HEK293 (cell line): ENCODE results near the gene AFF1.

Experiments
- CTCF ChIA-PET: fragments of 350-600 bp; formaldehyde crosslinking; extraction: SDS; loops from one replicate; lab custom pipeline; 2021; ENCODE audit warnings: antibody characterized with exemption; lab: Yijun Ruan, JAX
- POLR2A ChIA-PET: fragments of 300-600 bp; formaldehyde crosslinking; extraction: SDS; loops from one replicate; lab custom pipeline; 2020; ENCODE audit warnings: antibody characterized with exemption, inconsistent platforms; lab: Yijun Ruan, JAX
- H3K27ac ChIP-seq: fragments of 200-500 bp; sonication (Bioruptor generic); 2 replicates; pipeline ENCODE4 v1.5.1; 2014; ENCODE audit warnings: low read depth, low read length, control low read depth, inconsistent platforms; ENCODE audit errors: extremely low read depth
- H3K36me3 ChIP-seq, 2 experiments: fragments of 200-500 bp in 1 of 2; sonication (Bioruptor generic) in 1 of 2; 1 replicate in 1 of 2; 2 replicates in 1 of 2; pipeline ENCODE4 v1.5.1; 2014 to 2017; ENCODE audit warnings: inconsistent platforms in 2 of 2, low read length in 2 of 2; ENCODE audit not compliant: control insufficient read depth in 2 of 2, insufficient read depth in 1 of 2
- H3K4me1 ChIP-seq: fragments of 200-500 bp; sonication (Bioruptor generic); 2 replicates; pipeline ENCODE4 v1.5.1; 2014; ENCODE audit warnings: mild to moderate bottlenecking, low read length, inconsistent platforms; ENCODE audit not compliant: control insufficient read depth, insufficient read depth
- H3K4me3 ChIP-seq: 2 replicates; pipeline ENCODE4 v1.5.1; 2011; ENCODE audit warnings: low read depth, mild to moderate bottlenecking, control low read depth, low read length, moderate library complexity
- H3K9me3 ChIP-seq: fragments of 200-500 bp; sonication (Bioruptor generic); 2 replicates; pipeline ENCODE4 v1.5.1; 2014; ENCODE audit warnings: low read depth, low read length, inconsistent platforms; ENCODE audit not compliant: control insufficient read depth, insufficient read depth
- GLIS1 ChIP-seq: fragments of 450-650 bp; formaldehyde crosslinking; IDR thresholded peaks from 2 replicates; pipeline ENCODE4 v1.5.1; 2016; ENCODE audit warnings: missing biosample characterization, missing genetic modification characterization
- MYNN ChIP-seq: fragments of 450-650 bp; formaldehyde crosslinking; IDR thresholded peaks from 2 replicates; pipeline ENCODE4 v1.5.1; 2016; ENCODE audit warnings: missing biosample characterization, missing genetic modification characterization, borderline replicate concordance
- RBAK ChIP-seq: fragments of 450-650 bp; formaldehyde crosslinking; IDR thresholded peaks from 2 replicates; pipeline ENCODE4 v1.5.1; 2016; ENCODE audit warnings: missing biosample characterization, missing genetic modification characterization
- TCF7L2 ChIP-seq: IDR thresholded peaks from 2 replicates; pipeline ENCODE4 v1.6.1; 2011; ENCODE audit warnings: low read depth, mild to moderate bottlenecking, inconsistent platforms, low read length, moderate library complexity, borderline replicate concordance
- TRIM28 ChIP-seq: IDR thresholded peaks from 2 replicates; pipeline ENCODE4 v1.6.1; 2011; ENCODE audit warnings: low read length, control low read depth, borderline replicate concordance
- YY1 ChIP-seq: fragments of 450-650 bp; formaldehyde crosslinking; IDR thresholded peaks from 2 replicates; pipeline ENCODE4 v1.5.1; 2018; ENCODE audit warnings: missing biosample characterization, missing genetic modification characterization
- ZBTB20 ChIP-seq: fragments of 450-650 bp; formaldehyde crosslinking; IDR thresholded peaks from 2 replicates; pipeline ENCODE4 v1.5.1; 2016; ENCODE audit warnings: missing biosample characterization, missing genetic modification characterization
- ZNF155 ChIP-seq: fragments of 450-650 bp; formaldehyde crosslinking; IDR thresholded peaks from 2 replicates; pipeline ENCODE4 v1.5.1; 2016; ENCODE audit warnings: missing biosample characterization, missing genetic modification characterization
- ZNF174 ChIP-seq: fragments of 450-650 bp; formaldehyde crosslinking; IDR thresholded peaks from 2 replicates; pipeline ENCODE4 v1.5.0; 2017; ENCODE audit warnings: missing biosample characterization, mild to moderate bottlenecking, missing genetic modification characterization
- ZNF175 ChIP-seq: fragments of 450-650 bp; formaldehyde crosslinking; IDR thresholded peaks from 2 replicates; pipeline ENCODE4 v1.5.1; 2016; ENCODE audit warnings: missing biosample characterization, missing genetic modification characterization
- ZNF23 ChIP-seq: fragments of 450-650 bp; formaldehyde crosslinking; IDR thresholded peaks from 2 replicates; pipeline ENCODE4 v1.5.1; 2016; ENCODE audit warnings: missing biosample characterization, missing genetic modification characterization, borderline replicate concordance
- ZNF302 ChIP-seq: fragments of 450-650 bp; formaldehyde crosslinking; IDR thresholded peaks from 2 replicates; pipeline ENCODE4 v1.5.1; 2016; ENCODE audit warnings: missing biosample characterization, missing genetic modification characterization, low read depth
- ZNF362 ChIP-seq: fragments of 450-650 bp; formaldehyde crosslinking; IDR thresholded peaks from 2 replicates; pipeline ENCODE4 v1.5.1; 2016; ENCODE audit warnings: missing biosample characterization, missing genetic modification characterization
- ZNF521 ChIP-seq: fragments of 450-650 bp; formaldehyde crosslinking; IDR thresholded peaks from 2 replicates; pipeline ENCODE4 v1.5.1; 2017; ENCODE audit warnings: missing biosample characterization, mild to moderate bottlenecking, missing genetic modification characterization
- ZNF558 ChIP-seq: fragments of 450-650 bp; formaldehyde crosslinking; IDR thresholded peaks from 2 replicates; pipeline ENCODE4 v1.5.1; 2016; ENCODE audit warnings: missing biosample characterization, missing genetic modification characterization
- ZNF571 ChIP-seq: fragments of 450-650 bp; formaldehyde crosslinking; IDR thresholded peaks from 2 replicates; pipeline ENCODE4 v1.5.0; 2017; ENCODE audit warnings: missing biosample characterization, missing genetic modification characterization
- ZNF664 ChIP-seq: fragments of 450-650 bp; formaldehyde crosslinking; IDR thresholded peaks from 2 replicates; pipeline ENCODE4 v1.5.1; 2016; ENCODE audit warnings: missing biosample characterization, missing genetic modification characterization
- ZNF677 ChIP-seq: fragments of 450-650 bp; IDR thresholded peaks from 2 replicates; pipeline ENCODE4 v1.5.0; 2018; ENCODE audit warnings: missing biosample characterization, mild to moderate bottlenecking, missing genetic modification characterization, moderate library complexity
- TF ChIP-seq, protein P1 (sequence below): fragments of 450-650 bp; formaldehyde crosslinking; conservative IDR thresholded peaks from 2 replicates; pipeline ENCODE4 v1.5.1; 2016; ENCODE audit warnings: low read depth, missing biosample characterization, missing genetic modification characterization
- TF ChIP-seq, protein P2 (sequence below): fragments of 450-650 bp; formaldehyde crosslinking; IDR thresholded peaks from 2 replicates; pipeline ENCODE4 v1.5.1; 2016; ENCODE audit warnings: missing biosample characterization, missing genetic modification characterization, low read depth
- TF ChIP-seq, protein P3 (sequence below): fragments of 450-650 bp; formaldehyde crosslinking; IDR thresholded peaks from 2 replicates; pipeline ENCODE4 v1.5.1; 2016; ENCODE audit warnings: missing biosample characterization, missing genetic modification characterization
- TF ChIP-seq, protein P4 (sequence below): fragments of 450-650 bp; formaldehyde crosslinking; IDR thresholded peaks from 2 replicates; pipeline ENCODE4 v1.5.1; 2016; ENCODE audit warnings: missing biosample characterization, missing genetic modification characterization
- TF ChIP-seq, protein P5 (sequence below): fragments of 450-650 bp; formaldehyde crosslinking; conservative IDR thresholded peaks from 2 replicates; pipeline ENCODE4 v1.5.1; 2016; ENCODE audit warnings: low read depth, missing biosample characterization, missing genetic modification characterization

Gene AFF1

DNA sequence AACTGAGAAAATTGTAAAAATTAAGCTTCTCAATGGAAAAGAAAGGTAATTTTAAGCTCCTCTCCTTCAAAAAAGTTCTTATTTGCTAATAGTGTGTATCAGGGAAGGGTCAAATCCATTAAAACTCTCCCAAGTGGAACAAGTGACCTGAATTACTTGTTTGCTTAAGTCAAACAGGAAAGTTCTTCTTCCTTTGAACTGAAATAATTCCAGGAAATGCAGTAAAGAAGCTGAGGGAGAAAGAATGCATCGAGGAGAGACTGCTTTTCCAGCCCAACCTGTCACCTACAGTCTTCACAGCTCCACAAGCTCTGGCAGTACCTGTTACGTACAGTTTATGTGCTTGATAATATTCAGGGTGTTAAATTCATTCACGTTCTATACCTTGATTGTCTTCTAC is 154.6 kb downstream of the AFF1 start:
- peaks cover 0 to 20% of the 10 kb centered on the region in 2 experiments; a peak in 1 of 3 replicates for H3K36me3 ChIP-seq
- no peak overlapping the region for H3K27ac ChIP-seq
- CTCF ChIA-PET: interaction anchor here (0.7 to 2.0 kb wide), 3 partner anchors 10 to 167 kb away, joined by 3 to 6 read pairs (median 4); no protein-coding TSS in a partner anchor
- TF ChIP-seq ZBTB20 (no peak), TRIM28 (no peak), RBAK (tag by site-specific recombination) (no peak), ZNF302 (tag by site-specific recombination) (no peak), MYNN (tag by site-specific recombination) (no peak), ZNF677 (tag by site-specific recombination) (no peak), ZNF362 (tag by site-specific recombination) (no peak), ZNF23 (no peak), GLIS1 (tag by site-specific recombination) (no peak), ZNF664 (tag by site-specific recombination) (no peak), ZNF571 (tag by site-specific recombination) (no peak), ZNF155 (tag by site-specific recombination) (no peak), ZNF521 (tag by site-specific recombination) (no peak)
- TF ChIP-seq, protein P1, sequence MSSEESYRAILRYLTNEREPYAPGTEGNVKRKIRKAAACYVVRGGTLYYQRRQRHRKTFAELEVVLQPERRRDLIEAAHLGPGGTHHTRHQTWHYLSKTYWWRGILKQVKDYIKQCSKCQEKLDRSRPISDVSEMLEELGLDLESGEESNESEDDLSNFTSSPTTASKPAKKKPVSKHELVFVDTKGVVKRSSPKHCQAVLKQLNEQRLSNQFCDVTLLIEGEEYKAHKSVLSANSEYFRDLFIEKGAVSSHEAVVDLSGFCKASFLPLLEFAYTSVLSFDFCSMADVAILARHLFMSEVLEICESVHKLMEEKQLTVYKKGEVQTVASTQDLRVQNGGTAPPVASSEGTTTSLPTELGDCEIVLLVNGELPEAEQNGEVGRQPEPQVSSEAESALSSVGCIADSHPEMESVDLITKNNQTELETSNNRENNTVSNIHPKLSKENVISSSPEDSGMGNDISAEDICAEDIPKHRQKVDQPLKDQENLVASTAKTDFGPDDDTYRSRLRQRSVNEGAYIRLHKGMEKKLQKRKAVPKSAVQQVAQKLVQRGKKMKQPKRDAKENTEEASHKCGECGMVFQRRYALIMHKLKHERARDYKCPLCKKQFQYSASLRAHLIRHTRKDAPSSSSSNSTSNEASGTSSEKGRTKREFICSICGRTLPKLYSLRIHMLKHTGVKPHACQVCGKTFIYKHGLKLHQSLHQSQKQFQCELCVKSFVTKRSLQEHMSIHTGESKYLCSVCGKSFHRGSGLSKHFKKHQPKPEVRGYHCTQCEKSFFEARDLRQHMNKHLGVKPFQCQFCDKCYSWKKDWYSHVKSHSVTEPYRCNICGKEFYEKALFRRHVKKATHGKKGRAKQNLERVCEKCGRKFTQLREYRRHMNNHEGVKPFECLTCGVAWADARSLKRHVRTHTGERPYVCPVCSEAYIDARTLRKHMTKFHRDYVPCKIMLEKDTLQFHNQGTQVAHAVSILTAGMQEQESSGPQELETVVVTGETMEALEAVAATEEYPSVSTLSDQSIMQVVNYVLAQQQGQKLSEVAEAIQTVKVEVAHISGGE (tag by site-specific recombination): no peak
- TF ChIP-seq, protein P2, sequence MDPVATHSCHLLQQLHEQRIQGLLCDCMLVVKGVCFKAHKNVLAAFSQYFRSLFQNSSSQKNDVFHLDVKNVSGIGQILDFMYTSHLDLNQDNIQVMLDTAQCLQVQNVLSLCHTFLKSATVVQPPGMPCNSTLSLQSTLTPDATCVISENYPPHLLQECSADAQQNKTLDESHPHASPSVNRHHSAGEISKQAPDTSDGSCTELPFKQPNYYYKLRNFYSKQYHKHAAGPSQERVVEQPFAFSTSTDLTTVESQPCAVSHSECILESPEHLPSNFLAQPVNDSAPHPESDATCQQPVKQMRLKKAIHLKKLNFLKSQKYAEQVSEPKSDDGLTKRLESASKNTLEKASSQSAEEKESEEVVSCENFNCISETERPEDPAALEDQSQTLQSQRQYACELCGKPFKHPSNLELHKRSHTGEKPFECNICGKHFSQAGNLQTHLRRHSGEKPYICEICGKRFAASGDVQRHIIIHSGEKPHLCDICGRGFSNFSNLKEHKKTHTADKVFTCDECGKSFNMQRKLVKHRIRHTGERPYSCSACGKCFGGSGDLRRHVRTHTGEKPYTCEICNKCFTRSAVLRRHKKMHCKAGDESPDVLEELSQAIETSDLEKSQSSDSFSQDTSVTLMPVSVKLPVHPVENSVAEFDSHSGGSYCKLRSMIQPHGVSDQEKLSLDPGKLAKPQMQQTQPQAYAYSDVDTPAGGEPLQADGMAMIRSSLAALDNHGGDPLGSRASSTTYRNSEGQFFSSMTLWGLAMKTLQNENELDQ (tag by site-specific recombination): no peak
- TF ChIP-seq, protein P3, sequence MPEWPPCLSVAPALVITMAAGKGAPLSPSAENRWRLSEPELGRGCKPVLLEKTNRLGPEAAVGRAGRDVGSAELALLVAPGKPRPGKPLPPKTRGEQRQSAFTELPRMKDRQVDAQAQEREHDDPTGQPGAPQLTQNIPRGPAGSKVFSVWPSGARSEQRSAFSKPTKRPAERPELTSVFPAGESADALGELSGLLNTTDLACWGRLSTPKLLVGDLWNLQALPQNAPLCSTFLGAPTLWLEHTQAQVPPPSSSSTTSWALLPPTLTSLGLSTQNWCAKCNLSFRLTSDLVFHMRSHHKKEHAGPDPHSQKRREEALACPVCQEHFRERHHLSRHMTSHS (tag by site-specific recombination): no peak
- no peak overlapping the region for H3K4me3 ChIP-seq
- no peaks in the 10 kb centered on the region for H3K9me3 ChIP-seq
- POLR2A ChIA-PET: no interaction called here
- peaks cover 5% of the 10 kb centered on the region; the same call in 1 of the 2 replicates for H3K4me1 ChIP-seq

- H3K27ac ChIP-seq: no peak overlapping the region
- POLR2A ChIA-PET: no interaction called here
- TF ChIP-seq, protein P4, sequence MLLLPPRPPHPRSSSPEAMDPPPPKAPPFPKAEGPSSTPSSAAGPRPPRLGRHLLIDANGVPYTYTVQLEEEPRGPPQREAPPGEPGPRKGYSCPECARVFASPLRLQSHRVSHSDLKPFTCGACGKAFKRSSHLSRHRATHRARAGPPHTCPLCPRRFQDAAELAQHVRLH (tag by site-specific recombination): no peak
- TF ChIP-seq, protein P5, sequence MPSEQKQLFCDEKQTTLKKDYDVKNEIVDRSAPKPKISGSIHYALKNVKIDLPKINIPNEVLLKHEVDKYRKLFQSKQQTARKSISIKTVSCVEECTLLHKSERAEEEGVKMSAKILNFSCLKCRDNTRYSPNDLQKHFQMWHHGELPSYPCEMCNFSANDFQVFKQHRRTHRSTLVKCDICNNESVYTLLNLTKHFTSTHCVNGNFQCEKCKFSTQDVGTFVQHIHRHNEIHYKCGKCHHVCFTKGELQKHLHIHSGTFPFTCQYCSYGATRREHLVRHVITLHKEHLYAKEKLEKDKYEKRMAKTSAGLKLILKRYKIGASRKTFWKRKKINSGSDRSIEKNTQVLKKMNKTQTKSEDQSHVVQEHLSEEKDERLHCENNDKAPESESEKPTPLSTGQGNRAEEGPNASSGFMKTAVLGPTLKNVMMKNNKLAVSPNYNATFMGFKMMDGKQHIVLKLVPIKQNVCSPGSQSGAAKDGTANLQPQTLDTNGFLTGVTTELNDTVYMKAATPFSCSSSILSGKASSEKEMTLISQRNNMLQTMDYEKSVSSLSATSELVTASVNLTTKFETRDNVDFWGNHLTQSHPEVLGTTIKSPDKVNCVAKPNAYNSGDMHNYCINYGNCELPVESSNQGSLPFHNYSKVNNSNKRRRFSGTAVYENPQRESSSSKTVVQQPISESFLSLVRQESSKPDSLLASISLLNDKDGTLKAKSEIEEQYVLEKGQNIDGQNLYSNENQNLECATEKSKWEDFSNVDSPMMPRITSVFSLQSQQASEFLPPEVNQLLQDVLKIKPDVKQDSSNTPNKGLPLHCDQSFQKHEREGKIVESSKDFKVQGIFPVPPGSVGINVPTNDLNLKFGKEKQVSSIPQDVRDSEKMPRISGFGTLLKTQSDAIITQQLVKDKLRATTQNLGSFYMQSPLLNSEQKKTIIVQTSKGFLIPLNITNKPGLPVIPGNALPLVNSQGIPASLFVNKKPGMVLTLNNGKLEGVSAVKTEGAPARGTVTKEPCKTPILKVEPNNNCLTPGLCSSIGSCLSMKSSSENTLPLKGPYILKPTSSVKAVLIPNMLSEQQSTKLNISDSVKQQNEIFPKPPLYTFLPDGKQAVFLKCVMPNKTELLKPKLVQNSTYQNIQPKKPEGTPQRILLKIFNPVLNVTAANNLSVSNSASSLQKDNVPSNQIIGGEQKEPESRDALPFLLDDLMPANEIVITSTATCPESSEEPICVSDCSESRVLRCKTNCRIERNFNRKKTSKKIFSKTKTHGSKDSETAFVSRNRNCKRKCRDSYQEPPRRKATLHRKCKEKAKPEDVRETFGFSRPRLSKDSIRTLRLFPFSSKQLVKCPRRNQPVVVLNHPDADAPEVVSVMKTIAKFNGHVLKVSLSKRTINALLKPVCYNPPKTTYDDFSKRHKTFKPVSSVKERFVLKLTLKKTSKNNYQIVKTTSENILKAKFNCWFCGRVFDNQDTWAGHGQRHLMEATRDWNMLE (tag by site-specific recombination): no peak
- TF ChIP-seq ZNF558 (tag by site-specific recombination) (no peak), YY1 (no peak), ZNF175 (tag by site-specific recombination) (no peak), TCF7L2 (no peak), ZNF174 (tag by site-specific recombination) (no peak)
Measured at GRCh38 chr4:87090305-87090704, 155.5 kb downstream of the AFF1 start.

More at GRCh38 chr4:87090305-87090704, 155.5 kb downstream of the AFF1 start:
- H3K4me3 ChIP-seq: no peak overlapping the region
- CTCF ChIA-PET: interaction anchor here (2.0 kb wide), 1 partner anchor 11 kb away, joined by 6 read pairs; no protein-coding TSS in a partner anchor
- peaks cover 5% of the 10 kb centered on the region; the same call in 1 of the 2 replicates for H3K4me1 ChIP-seq
- peaks cover 0 to 20% of the 10 kb centered on the region in 2 experiments; a peak in 1 of 3 replicates for H3K36me3 ChIP-seq
- H3K9me3 ChIP-seq: no peaks in the 10 kb centered on the region
